Activated gamma-delta T cell treated with Interleukin-2 at 50 U/mL for 16 hours (primary cell): ENCODE data around the gene HLA-DQB2.

Experiments used
- DNase-seq: peaks from one replicate; pipeline ENCODE4 v3.0.0-alpha.2; 2020

HLA-DQB2 gene

GRCh38 chr6:32744776-32745175 lies 18.6 kb downstream of the HLA-DQB2 start:
- no peak for DNase-seq

- no peak for DNase-seq
Observed at GRCh38 chr6:32742374-32742773, 21.0 kb downstream of the HLA-DQB2 start.

- no peak for DNase-seq
Observed at GRCh38 chr6:32741031-32741960, 22.0 kb downstream of the HLA-DQB2 start, which contains the start of gene HLA-DQA2. Gene HLA-DQA2 (plus strand): TSS chr6:32741391. CDS start chr6:32741444, 53 bp downstream.

- DNase-seq = no peak
Observed at GRCh38 chr6:32738126-32738525, 25.2 kb downstream of the HLA-DQB2 start.

GRCh38 chr6:32718879-32719278 lies 44.5 kb downstream of the HLA-DQB2 start:
- DNase-seq = no peak

GRCh38 chr6:32716396-32716795 lies 46.9 kb downstream of the HLA-DQB2 start:
- DNase-seq = no peak

GRCh38 chr6:32713241-32713640 lies 50.1 kb downstream of the HLA-DQB2 start:
- no peak for DNase-seq

GRCh38 chr6:32709625-32710024 lies 53.7 kb downstream of the HLA-DQB2 start:
- DNase-seq = no peak
